ENCODE data around the gene ZBTB40. TPM values are rescaled to one million over a fixed set of nuclear protein-coding genes. Genes with fewer than 3 reads are reported as not detected.

ZBTB40 gene
- total RNA-seq, 1 experiment from 2014 or later: 19.5 TPM

DNA sequence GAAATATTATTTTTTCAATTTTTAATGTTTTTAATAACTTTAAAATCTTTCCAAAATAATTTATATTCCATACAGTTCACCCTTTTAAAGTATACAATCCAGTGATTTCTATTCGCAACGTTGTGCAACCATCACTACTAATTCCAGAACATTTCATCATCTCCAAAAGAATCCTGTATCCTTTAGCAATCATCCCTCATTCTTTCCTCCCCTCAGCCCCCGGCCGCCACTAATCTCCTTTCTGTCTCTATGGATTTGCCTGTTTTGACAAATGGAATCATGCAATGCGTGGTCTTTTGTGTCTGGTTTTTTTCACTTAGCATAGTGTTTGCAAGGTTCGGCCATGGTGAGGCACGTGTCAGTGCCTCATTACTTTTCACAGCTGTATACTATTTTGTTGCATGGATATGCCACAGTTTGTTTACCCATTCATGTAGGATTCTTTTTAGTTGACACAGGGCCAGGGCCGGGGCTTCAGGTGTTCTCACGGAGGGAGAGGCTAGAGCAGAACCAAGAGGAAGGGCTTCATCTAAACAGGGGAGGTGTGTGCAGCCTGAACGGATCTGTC, 40.6 kb upstream of the ZBTB40 start:
- no peak overlapping the region for H3K4me3 ChIP-seq (replicated peaks in 1 of 2; ENCODE audit: low read depth in 1 of 2, low read length in 2 of 2)
- H3K27me3 ChIP-seq (ENCODE audit: insufficient read depth, low read length): no peaks in the 10 kb centered on the region
- H2AFZ ChIP-seq (ENCODE audit: low read depth, low read length, poor library complexity, severe bottlenecking): no peak overlapping the region
- no peaks in the 10 kb centered on the region for H3K9me2 ChIP-seq (ENCODE audit: insufficient read depth)
- BruUV-seq (replicated peaks): no TSS peak
- H3K79me2 ChIP-seq (ENCODE audit: insufficient read depth, low read length): no peaks in the 10 kb centered on the region
- no peaks in the 10 kb centered on the region for H3K9me3 ChIP-seq (ENCODE audit: control insufficient read depth in 1 of 2, insufficient read depth in 1 of 2, low read depth in 1 of 2, low read length in 2 of 2)
- no peak overlapping the region for H3K9ac ChIP-seq (ENCODE audit: low read length)
- no peaks in the 10 kb centered on the region for H3K36me3 ChIP-seq (ENCODE audit: control insufficient read depth in 1 of 2, insufficient read depth in 2 of 2, low read length in 2 of 2)
- TF ChIP-seq POLR2AphosphoS5 (IDR thresholded peaks at IDR 0.05; ENCODE audit: low read depth, low read length) (no peak), EZH2 (IDR thresholded peaks at IDR 0.05) (no peak), ELF1 (IDR thresholded peaks at IDR 0.05; ENCODE audit: borderline replicate concordance, low read depth) (no peak), SP1 (IDR thresholded peaks at IDR 0.05; ENCODE audit: low read depth) (no peak), CBX3 (IDR thresholded peaks at IDR 0.05; ENCODE audit: low read depth) (no peak)
- TF ChIP-seq, protein P1, sequence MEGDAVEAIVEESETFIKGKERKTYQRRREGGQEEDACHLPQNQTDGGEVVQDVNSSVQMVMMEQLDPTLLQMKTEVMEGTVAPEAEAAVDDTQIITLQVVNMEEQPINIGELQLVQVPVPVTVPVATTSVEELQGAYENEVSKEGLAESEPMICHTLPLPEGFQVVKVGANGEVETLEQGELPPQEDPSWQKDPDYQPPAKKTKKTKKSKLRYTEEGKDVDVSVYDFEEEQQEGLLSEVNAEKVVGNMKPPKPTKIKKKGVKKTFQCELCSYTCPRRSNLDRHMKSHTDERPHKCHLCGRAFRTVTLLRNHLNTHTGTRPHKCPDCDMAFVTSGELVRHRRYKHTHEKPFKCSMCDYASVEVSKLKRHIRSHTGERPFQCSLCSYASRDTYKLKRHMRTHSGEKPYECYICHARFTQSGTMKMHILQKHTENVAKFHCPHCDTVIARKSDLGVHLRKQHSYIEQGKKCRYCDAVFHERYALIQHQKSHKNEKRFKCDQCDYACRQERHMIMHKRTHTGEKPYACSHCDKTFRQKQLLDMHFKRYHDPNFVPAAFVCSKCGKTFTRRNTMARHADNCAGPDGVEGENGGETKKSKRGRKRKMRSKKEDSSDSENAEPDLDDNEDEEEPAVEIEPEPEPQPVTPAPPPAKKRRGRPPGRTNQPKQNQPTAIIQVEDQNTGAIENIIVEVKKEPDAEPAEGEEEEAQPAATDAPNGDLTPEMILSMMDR (IDR thresholded peaks at IDR 0.05 in 2 of 3, conservative IDR thresholded peaks at IDR 0.05 in 1 of 3; ENCODE audit: borderline replicate concordance in 1 of 3, insufficient read depth in 1 of 3, low read depth in 2 of 3, low read length in 2 of 3): no peak
- TF ChIP-seq, protein P2, sequence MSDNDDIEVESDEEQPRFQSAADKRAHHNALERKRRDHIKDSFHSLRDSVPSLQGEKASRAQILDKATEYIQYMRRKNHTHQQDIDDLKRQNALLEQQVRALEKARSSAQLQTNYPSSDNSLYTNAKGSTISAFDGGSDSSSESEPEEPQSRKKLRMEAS (IDR thresholded peaks at IDR 0.05): no peak
- TF ChIP-seq, protein P3, sequence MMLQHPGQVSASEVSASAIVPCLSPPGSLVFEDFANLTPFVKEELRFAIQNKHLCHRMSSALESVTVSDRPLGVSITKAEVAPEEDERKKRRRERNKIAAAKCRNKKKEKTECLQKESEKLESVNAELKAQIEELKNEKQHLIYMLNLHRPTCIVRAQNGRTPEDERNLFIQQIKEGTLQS (IDR thresholded peaks at IDR 0.05): no peak
- ChIA-PET CTCF (no interaction called here), RAD21 (ENCODE audit: low non-redundant PET in 1 of 2, low total read pairs in 2 of 2, uncharacterized antibody in 2 of 2, unreplicated experiment in 2 of 2) (no interaction called here), POLR2A (no interaction called here)
- H3K4me1 ChIP-seq (ENCODE audit: control insufficient read depth in 1 of 2, insufficient read depth in 2 of 2, low read length in 2 of 2): peaks cover 13 to 19% of the 10 kb centered on the region in 2 experiments
- no peak for DNase-seq (ENCODE audit: low read depth, low spot score)
- H4K20me1 ChIP-seq (ENCODE audit: insufficient read depth): no peaks in the 10 kb centered on the region
- intact Hi-C loops (cut with micrococcal nuclease): no loop called here
- H3K27ac ChIP-seq (ENCODE audit: low read depth, low read length): no peak overlapping the region
- ATAC-seq: no peak
- H3K4me2 ChIP-seq (ENCODE audit: low read length): no peak overlapping the region

Data from HCT116 (cell line).